ENCODE results near the gene DUSP9.

DUSP9 gene

DNA sequence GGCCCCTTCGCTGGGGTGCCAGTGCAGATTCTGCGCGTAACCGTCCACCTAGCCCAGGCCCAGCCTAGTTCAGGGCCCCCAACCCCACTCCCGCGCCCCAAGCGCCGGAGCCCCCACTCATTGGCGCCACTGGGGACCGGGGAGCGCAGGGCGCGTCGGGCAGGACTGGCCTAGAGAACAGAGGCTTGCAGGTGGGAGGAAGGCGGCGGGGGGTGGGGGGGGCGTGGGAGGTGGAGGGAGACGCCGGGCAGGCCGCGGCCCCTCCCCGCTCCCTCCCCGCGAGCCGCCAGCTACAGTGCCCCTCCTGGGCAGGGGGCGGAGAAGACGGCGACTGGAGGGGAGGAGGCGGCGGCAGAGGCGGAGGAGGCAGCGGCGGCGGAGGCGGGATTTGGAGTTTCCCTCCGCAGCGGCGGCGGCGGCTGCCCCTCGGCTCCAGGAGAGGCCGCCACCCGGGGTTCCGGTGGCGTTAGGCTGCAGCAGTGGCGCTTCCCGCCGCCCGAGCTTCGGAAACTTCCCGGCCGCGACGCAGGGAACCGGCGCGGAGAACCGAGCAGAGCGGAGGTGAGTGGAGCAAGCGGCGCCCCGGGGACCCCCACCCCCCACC, 4.8 kb upstream of the DUSP9 start:
- no peak overlapping the region for H3K27ac Mint-ChIP-seq (ENCODE audit: low read depth)
- no peak for ATAC-seq (replicated peaks; ENCODE audit: extremely low read depth, poor library complexity, severe bottlenecking)
- DNase-seq (ENCODE audit: low spot score in 2 of 2): no peak
- H3K9me3 Mint-ChIP-seq: no peaks in the 10 kb centered on the region
- peaks cover 5% of the 10 kb centered on the region for H3K4me1 Mint-ChIP-seq
- peaks cover 46% of the 10 kb centered on the region for H3K27me3 Mint-ChIP-seq
- H3K36me3 Mint-ChIP-seq (ENCODE audit: insufficient read depth): peaks cover 1% of the 10 kb centered on the region
- H3K4me3 Mint-ChIP-seq: no peak overlapping the region

- H3K9me3 Mint-ChIP-seq: no peaks in the 10 kb centered on the region
- H3K27me3 Mint-ChIP-seq: peaks cover 46% of the 10 kb centered on the region
- DNase-seq (ENCODE audit: low spot score in 2 of 2) (no peak), ATAC-seq (replicated peaks; ENCODE audit: extremely low read depth, poor library complexity, severe bottlenecking) (no peak)
- H3K36me3 Mint-ChIP-seq (ENCODE audit: insufficient read depth): peaks cover 1% of the 10 kb centered on the region
- no peak overlapping the region for H3K27ac Mint-ChIP-seq (ENCODE audit: low read depth)
- H3K4me3 Mint-ChIP-seq: peak overlapping the region; percentile 40
- peaks cover 5% of the 10 kb centered on the region for H3K4me1 Mint-ChIP-seq
Measured at GRCh38 chrX:153642655-153643430, 4.2 kb upstream of the DUSP9 start.

DNA sequence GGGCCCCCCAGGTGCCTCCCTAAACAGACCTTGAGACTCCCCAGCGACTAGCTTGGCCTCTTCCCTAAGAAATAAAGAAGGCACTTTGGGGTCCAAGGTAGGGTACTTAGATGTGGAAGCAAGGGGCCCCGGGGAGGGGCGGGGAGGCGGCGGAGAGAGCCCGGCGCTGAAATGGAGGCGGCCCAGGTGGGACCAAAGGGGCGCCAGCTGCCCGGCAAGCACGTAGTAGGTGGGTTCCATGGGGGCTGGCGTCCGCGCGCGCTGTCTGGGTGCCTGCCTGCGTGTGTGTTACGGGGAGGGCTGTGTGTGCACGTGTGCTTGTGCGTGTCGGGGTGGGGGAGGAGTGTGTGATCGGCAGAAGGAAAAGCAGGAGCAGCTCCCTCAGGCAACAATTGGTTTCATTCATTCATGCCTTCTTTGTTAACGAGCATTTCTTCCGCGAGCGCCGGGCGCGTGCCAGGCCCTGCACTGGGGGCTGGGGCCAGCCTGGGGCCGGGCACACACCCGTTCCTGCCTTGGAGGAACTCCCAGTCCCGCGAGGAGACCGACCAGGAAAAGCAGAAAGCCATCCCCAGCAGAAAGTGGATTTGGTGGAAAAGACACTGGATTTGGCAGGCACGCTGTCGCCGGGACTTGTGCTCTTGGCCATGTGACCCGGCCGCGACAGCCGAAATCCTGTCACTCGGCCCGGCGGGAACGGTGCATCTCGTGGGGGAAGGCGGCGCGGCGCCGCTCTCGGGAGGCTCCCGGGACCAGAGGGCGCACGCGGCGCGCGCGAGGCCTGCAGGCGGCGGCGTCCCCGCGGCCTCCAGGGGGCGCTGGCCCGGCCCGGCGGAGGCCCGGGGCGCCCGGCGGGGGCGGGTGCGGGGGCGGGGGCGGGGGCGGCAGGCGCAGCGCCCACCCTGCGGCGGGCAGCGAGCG, 3.3 kb upstream of the DUSP9 start:
- H3K36me3 Mint-ChIP-seq (ENCODE audit: insufficient read depth): peaks cover 1% of the 10 kb centered on the region
- no peaks in the 10 kb centered on the region for H3K9me3 Mint-ChIP-seq
- DNase-seq (ENCODE audit: low spot score in 2 of 2) (no peak), ATAC-seq (replicated peaks; ENCODE audit: extremely low read depth, poor library complexity, severe bottlenecking) (no peak)
- H3K27me3 Mint-ChIP-seq: peaks cover 46% of the 10 kb centered on the region
- no peak overlapping the region for H3K27ac Mint-ChIP-seq (ENCODE audit: low read depth)
- no peak overlapping the region for H3K4me3 Mint-ChIP-seq
- peaks cover 5% of the 10 kb centered on the region for H3K4me1 Mint-ChIP-seq

DNA sequence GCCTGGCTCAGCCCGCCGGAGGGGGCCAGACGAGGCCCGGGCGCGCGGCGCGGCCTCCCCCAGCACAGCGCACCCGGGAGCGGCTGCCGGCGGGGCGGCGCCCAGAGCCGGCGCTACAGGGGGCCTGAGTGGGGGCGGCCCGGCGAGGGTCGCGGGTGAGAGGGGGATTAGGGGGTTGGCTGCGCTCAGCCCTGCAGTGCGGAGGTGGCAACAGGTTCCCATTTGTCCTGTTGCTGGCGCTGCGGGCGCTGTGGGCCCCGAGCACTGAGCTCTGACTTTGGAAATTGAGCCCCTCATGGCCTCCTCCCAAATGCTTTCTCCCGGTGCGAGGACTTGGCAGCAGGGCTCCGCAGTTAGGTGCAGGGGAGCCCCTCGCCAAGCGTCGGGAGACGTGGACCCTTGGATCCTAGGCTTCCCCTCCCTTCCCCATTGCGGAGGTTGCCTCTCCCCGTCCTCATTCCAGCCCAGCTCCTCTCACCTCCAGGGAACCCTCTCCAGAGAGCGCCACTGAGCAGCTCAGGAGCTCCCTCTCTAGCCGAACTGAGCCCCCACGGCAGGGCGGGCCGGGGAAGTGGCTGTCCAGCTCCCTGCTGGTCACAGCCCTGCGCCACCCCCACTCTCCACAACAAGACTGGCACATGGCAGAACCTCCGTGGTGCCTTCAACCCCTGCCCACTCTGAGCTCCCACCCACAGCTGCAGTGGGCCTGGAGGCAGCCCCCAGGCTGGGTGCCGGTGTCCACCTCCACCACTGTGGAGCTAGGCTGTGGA, 2.5 kb upstream of the DUSP9 start:
- Mint-ChIP-seq H3K4me1 (peaks cover 5% of the 10 kb centered on the region), H3K27ac (ENCODE audit: low read depth) (no peak overlapping the region), H3K9me3 (no peaks in the 10 kb centered on the region), H3K36me3 (ENCODE audit: insufficient read depth) (peaks cover 1% of the 10 kb centered on the region), H3K27me3 (peaks cover 46% of the 10 kb centered on the region), H3K4me3 (peak overlapping the region; percentile 37)
- ATAC-seq (replicated peaks; ENCODE audit: extremely low read depth, poor library complexity, severe bottlenecking) (no peak), DNase-seq (ENCODE audit: low spot score in 2 of 2) (no peak)

GRCh38 chrX:153645151-153645550, 1.9 kb upstream of the DUSP9 start:
- peaks cover 46% of the 10 kb centered on the region for H3K27me3 Mint-ChIP-seq
- ATAC-seq (replicated peaks; ENCODE audit: extremely low read depth, poor library complexity, severe bottlenecking): no peak
- H3K27ac Mint-ChIP-seq (ENCODE audit: low read depth): no peak overlapping the region
- no peak for DNase-seq (ENCODE audit: low spot score in 2 of 2)
- H3K4me1 Mint-ChIP-seq: peaks cover 5% of the 10 kb centered on the region
- H3K9me3 Mint-ChIP-seq: no peaks in the 10 kb centered on the region
- peaks cover 1% of the 10 kb centered on the region for H3K36me3 Mint-ChIP-seq (ENCODE audit: insufficient read depth)
- peak overlapping the region; percentile 37 for H3K4me3 Mint-ChIP-seq

- H3K9me3 Mint-ChIP-seq: no peaks in the 10 kb centered on the region
- peak overlapping the region; percentile 27 for H3K4me3 Mint-ChIP-seq
- H3K4me1 Mint-ChIP-seq: peaks cover 5% of the 10 kb centered on the region
- H3K27me3 Mint-ChIP-seq: peaks cover 41% of the 10 kb centered on the region
- H3K36me3 Mint-ChIP-seq (ENCODE audit: insufficient read depth): peaks cover 1% of the 10 kb centered on the region
- no peak for DNase-seq (ENCODE audit: low spot score in 2 of 2)
- no peak overlapping the region for H3K27ac Mint-ChIP-seq (ENCODE audit: low read depth)
- ATAC-seq (replicated peaks; ENCODE audit: extremely low read depth, poor library complexity, severe bottlenecking): no peak
Measured at GRCh38 chrX:153645921-153646488, 998 bp upstream of the DUSP9 start.

- peaks cover 1% of the 10 kb centered on the region for H3K36me3 Mint-ChIP-seq (ENCODE audit: insufficient read depth)
- H3K4me3 Mint-ChIP-seq: no peak overlapping the region
- ATAC-seq (replicated peaks; ENCODE audit: extremely low read depth, poor library complexity, severe bottlenecking) (no peak), DNase-seq (ENCODE audit: low spot score in 2 of 2) (no peak)
- H3K4me1 Mint-ChIP-seq: peaks cover 4% of the 10 kb centered on the region
- peaks cover 28% of the 10 kb centered on the region for H3K27me3 Mint-ChIP-seq
- H3K9me3 Mint-ChIP-seq: no peaks in the 10 kb centered on the region
- H3K27ac Mint-ChIP-seq (ENCODE audit: low read depth): no peak overlapping the region
Measured at GRCh38 chrX:153647461-153648357, 706 bp downstream of the DUSP9 start.

DNA sequence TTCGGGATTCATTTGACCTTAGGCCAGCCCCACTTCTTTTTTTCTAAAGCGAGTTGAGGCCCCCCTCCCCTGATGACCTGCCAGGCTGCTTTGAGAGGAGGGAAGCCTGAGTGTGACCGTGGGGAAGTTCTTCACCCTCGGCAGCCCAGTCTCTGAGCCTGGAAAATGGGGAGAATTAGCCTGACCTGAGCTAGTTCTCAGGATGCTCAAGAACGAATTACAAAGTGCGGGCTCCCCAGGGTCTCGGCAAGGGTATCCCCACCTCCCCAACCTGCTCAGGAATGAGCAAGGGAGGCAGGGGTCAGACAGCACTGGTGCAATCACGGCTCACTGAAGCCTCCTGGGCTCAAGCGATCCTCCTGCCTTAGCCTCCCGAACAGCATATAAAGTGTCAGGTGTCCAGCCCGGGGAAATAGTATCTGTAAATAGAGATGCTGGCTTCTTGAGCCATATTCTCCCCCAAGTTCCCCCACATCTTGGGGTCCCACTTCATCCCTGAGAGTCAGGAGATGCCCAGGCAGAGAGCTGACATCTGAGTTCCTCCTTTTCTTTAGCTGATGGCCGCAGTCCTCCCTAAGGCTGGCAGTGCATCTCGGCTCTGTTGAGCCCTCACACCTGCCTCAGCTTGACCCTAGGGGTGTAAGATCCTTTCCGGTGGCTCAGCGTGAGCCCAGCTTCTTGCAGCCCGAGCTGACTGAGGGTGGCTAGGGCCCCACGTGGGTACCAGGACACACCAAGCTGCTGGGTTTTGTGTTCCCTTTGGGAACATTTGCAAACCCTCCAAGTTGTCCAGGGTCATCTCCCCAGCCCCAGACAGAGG, 1.6 kb downstream of the DUSP9 start:
- H3K9me3 Mint-ChIP-seq: no peaks in the 10 kb centered on the region
- no peaks in the 10 kb centered on the region for H3K4me1 Mint-ChIP-seq
- peaks cover 21% of the 10 kb centered on the region for H3K27me3 Mint-ChIP-seq
- peaks cover under 1% of the 10 kb centered on the region for H3K36me3 Mint-ChIP-seq (ENCODE audit: insufficient read depth)
- no peak overlapping the region for H3K27ac Mint-ChIP-seq (ENCODE audit: low read depth)
- ATAC-seq (replicated peaks; ENCODE audit: extremely low read depth, poor library complexity, severe bottlenecking) (no peak), DNase-seq (ENCODE audit: low spot score in 2 of 2) (no peak)
- no peak overlapping the region for H3K4me3 Mint-ChIP-seq

DNA sequence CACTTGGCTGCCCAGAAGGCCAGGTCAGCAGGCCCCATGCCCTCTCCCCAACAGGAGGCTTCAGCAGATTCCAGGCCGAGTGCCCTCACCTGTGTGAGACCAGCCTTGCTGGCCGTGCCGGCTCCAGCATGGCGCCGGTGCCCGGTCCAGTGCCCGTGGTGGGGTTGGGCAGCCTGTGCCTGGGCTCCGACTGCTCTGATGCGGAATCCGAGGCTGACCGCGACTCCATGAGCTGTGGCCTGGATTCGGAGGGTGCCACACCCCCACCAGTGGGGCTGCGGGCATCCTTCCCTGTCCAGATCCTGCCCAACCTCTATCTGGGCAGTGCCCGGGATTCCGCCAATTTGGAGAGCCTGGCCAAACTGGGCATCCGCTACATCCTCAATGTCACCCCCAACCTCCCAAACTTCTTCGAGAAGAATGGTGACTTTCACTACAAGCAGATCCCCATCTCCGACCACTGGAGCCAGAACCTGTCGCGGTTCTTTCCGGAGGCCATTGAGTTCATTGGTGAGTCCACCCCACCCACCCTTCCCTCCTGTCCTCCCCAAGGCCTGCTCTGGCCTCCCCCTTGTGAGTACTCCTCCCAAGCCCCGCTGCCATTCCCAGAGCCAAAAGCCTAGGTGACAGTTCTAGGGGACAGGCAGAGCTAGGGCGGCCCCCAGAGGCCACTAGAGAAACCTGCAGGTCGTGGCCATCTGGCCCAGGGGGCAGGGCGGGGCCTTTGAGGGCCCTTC, 2.3 kb downstream of the DUSP9 start:
- H3K27ac Mint-ChIP-seq (ENCODE audit: low read depth): no peak overlapping the region
- H3K4me1 Mint-ChIP-seq: no peaks in the 10 kb centered on the region
- no peaks in the 10 kb centered on the region for H3K9me3 Mint-ChIP-seq
- no peaks in the 10 kb centered on the region for H3K36me3 Mint-ChIP-seq (ENCODE audit: insufficient read depth)
- H3K27me3 Mint-ChIP-seq: peaks cover 21% of the 10 kb centered on the region
- no peak overlapping the region for H3K4me3 Mint-ChIP-seq
- ATAC-seq (replicated peaks; ENCODE audit: extremely low read depth, poor library complexity, severe bottlenecking) (no peak), DNase-seq (ENCODE audit: low spot score in 2 of 2) (no peak)

Data from central memory CD8-positive, alpha-beta T cell (primary cell).